Stomach (tissue), 9 donors: ENCODE measurements around the gene COL13A1. TPM values are rescaled to one million over a fixed set of nuclear protein-coding genes. Genes with fewer than 3 reads are reported as not detected.

Source experiments
- DNase-seq, 2 donors: peaks; one replicate each; pipeline versions ENCODE4 v3.0.0 to v3.0.0-alpha.2; 2013 to 2019
- H3K27ac ChIP-seq, 5 donors: fragments of 200-600 bp in 4 of 5; sonication (generic) in 4 of 5; one replicate each; pipeline ENCODE4 v1.5.1; 2013 to 2019; ENCODE audit warnings: mild to moderate bottlenecking in 1 of 5, moderate library complexity in 1 of 5
- H3K27me3 ChIP-seq, 3 donors: fragments of 200-600 bp; sonication (generic); one replicate each; pipeline ENCODE4 v1.5.1; 2017 to 2019; ENCODE audit warnings: mixed run types in 1 of 3
- H3K36me3 ChIP-seq, 4 donors: fragments of 200-600 bp; sonication (generic); 1 replicate in 3 of 4; 2 replicates in 1 of 4; pipeline ENCODE4 v1.5.1; 2016 to 2019
- H3K4me1 ChIP-seq, 4 donors: fragments of 200-600 bp; sonication (generic); one replicate each; pipeline ENCODE4 v1.5.1; 2016 to 2019
- H3K4me3 ChIP-seq, 4 donors: fragments of 200-600 bp; sonication (generic) in 3 of 4; one replicate each; pipeline ENCODE4 v1.5.1; 2016 to 2019; ENCODE audit warnings: mild to moderate bottlenecking in 1 of 4
- H3K9me3 ChIP-seq, 4 donors: fragments of 200-600 bp; sonication (generic); one replicate each; pipeline ENCODE4 v1.5.1; 2016 to 2019
- CTCF ChIP-seq, 7 experiments: fragments of 450-650 bp in 4 of 7; fragments of 200-600 bp in 3 of 7; sonication (generic) in 3 of 7; IDR thresholded peaks; one replicate each; pipeline ENCODE4 v1.5.1; 2016 to 2019; ENCODE audit warnings: antibody characterized with exemption in 7 of 7, control low read depth in 2 of 7, mild to moderate bottlenecking in 1 of 7
- EP300 ChIP-seq: sonication (generic); formaldehyde crosslinking; IDR thresholded peaks from one replicate; pipeline ENCODE4 v1.6.1; 2017; ENCODE audit warnings: antibody characterized with exemption
- POLR2A ChIP-seq, 4 donors: fragments of 450-650 bp; IDR thresholded peaks; one replicate each; pipeline ENCODE4 v1.6.1; 2016; ENCODE audit warnings: antibody characterized with exemption in 4 of 4, control low read depth in 2 of 4, mild to moderate bottlenecking in 1 of 4, moderate library complexity in 1 of 4
- POLR2AphosphoS5 ChIP-seq, 3 donors: sonication (generic); formaldehyde crosslinking; IDR thresholded peaks; one replicate each; pipeline ENCODE4 v1.6.1; 2016; ENCODE audit warnings: antibody characterized with exemption in 3 of 3
- WGBS, 5 donors: extraction: QIAGEN DNeasy Blood & Tissue Kit in 3 of 5; methylation state at CpG; one replicate each; pipeline versions ENCODE4 v1.1.5 to v1.1.7; 2013 to 2018; 5-methylcytosine and 5-hydroxymethylcytosine counted together
- intact Hi-C: fragments of 100-400 bp; cut with DNase I; formaldehyde crosslinking; loops from one replicate; pipeline ENCODE4 v1.15.1; 2023; ENCODE audit warnings: low total_unique reads
- polyA plus RNA-seq, 3 donors: library from polyadenylated mRNA; stranded (reverse); fragments of 200-250 nt; gene quantifications; one replicate each; pipeline ENCODE4 v1.2.3, GENCODE V29; 2013
- total RNA-seq, 5 donors: library from RNA; depleted of rRNA; stranded (reverse); fragments of >200 nt; gene quantifications; one replicate each; pipeline versions ENCODE4 v1.1.0 to v1.2.3, GENCODE V29; 2014 to 2016
- donor health status: healthy with polysubstance abuse.
- donor health status: Bipolar disorder and iron deficiency.
- donor health status: healthy.

COL13A1 gene
- total and polyA plus RNA-seq, 8 donors = 0.58 to 9.9 (median 6.9) TPM

- no peak overlapping the region for H3K27ac ChIP-seq
- no peak for TF ChIP-seq CTCF (IDR thresholded peaks at IDR 0.05)
- no peak for TF ChIP-seq POLR2AphosphoS5 (IDR thresholded peaks at IDR 0.05)
- TF ChIP-seq EP300 = no peak
- TF ChIP-seq POLR2A (IDR thresholded peaks at IDR 0.05) = no peak
- no peak for DNase-seq
- peaks cover 0 to 7% (median 3%) of the 10 kb centered on the region in 4 donors for H3K9me3 ChIP-seq
- no peaks in the 10 kb centered on the region for H3K27me3 ChIP-seq
- intact Hi-C loops = no loop called here
- 51 to 62% (median 58%) methylated on average over 5 of the region's 5 CpGs for WGBS, 5 donors
- H3K36me3 ChIP-seq = peaks cover 0 to 19% (median 0%) of the 10 kb centered on the region in 4 donors
- no peaks in the 10 kb centered on the region for H3K4me1 ChIP-seq
- H3K4me3 ChIP-seq = no peak overlapping the region
These were observed 136.9 kb downstream of the COL13A1 start for GRCh38 chr10:69938541-69938991.

- no peaks in the 10 kb centered on the region for H3K27me3 ChIP-seq
- intact Hi-C loops = no loop called here
- WGBS, 5 donors = 80 to 88% (median 83%) methylated on average over 3 of the region's 3 CpGs
- no peaks in the 10 kb centered on the region for H3K4me1 ChIP-seq
- no peak overlapping the region for H3K27ac ChIP-seq
- no peak overlapping the region for H3K4me3 ChIP-seq
- H3K36me3 ChIP-seq = peaks cover 0 to 19% (median 0%) of the 10 kb centered on the region in 4 donors
- TF ChIP-seq POLR2A (IDR thresholded peaks at IDR 0.05) (no peak), POLR2AphosphoS5 (IDR thresholded peaks at IDR 0.05) (no peak), EP300 (no peak), CTCF (IDR thresholded peaks at IDR 0.05) (no peak)
- peaks cover 0 to 7% (median 3%) of the 10 kb centered on the region in 4 donors for H3K9me3 ChIP-seq
- DNase-seq = no peak
These were observed 137.4 kb downstream of the COL13A1 start for GRCh38 chr10:69939061-69939460.

GRCh38 chr10:69939481-69939880 lies 137.8 kb downstream of the COL13A1 start:
- intact Hi-C loops = no loop called here
- Histone ChIP-seq H3K9me3 (peaks cover 0 to 7% (median 3%) of the 10 kb centered on the region in 4 donors), H3K27ac (no peak overlapping the region), H3K36me3 (peaks cover 0 to 19% (median 0%) of the 10 kb centered on the region in 4 donors), H3K4me1 (no peaks in the 10 kb centered on the region), H3K4me3 (no peak overlapping the region), H3K27me3 (no peaks in the 10 kb centered on the region)
- no peak for DNase-seq
- no peak for TF ChIP-seq POLR2AphosphoS5 (IDR thresholded peaks at IDR 0.05)
- no peak for TF ChIP-seq EP300
- no peak for TF ChIP-seq POLR2A (IDR thresholded peaks at IDR 0.05)
- 76 to 94% (median 82%) methylated on average over 4 of the region's 4 CpGs for WGBS, 5 donors

- TF ChIP-seq EP300 (no peak), POLR2AphosphoS5 (IDR thresholded peaks at IDR 0.05) (no peak), POLR2A (IDR thresholded peaks at IDR 0.05) (no peak), CTCF (IDR thresholded peaks at IDR 0.05) (no peak)
- no peak overlapping the region for H3K27ac ChIP-seq
- H3K36me3 ChIP-seq = peaks cover 0 to 31% (median 0%) of the 10 kb centered on the region in 4 donors
- peaks cover 0 to 7% (median 3%) of the 10 kb centered on the region in 4 donors for H3K9me3 ChIP-seq
- intact Hi-C loops = no loop called here
- H3K4me1 ChIP-seq = no peaks in the 10 kb centered on the region
- no peak for DNase-seq
- H3K27me3 ChIP-seq = no peaks in the 10 kb centered on the region
- WGBS, 5 donors = 92 to 94% (median 93%) methylated on average over 10 to 11 of the region's 11 CpGs
- no peak overlapping the region for H3K4me3 ChIP-seq
These were observed 140.0 kb downstream of the COL13A1 start for GRCh38 chr10:69941730-69942129.

- 90 to 96% (median 94%) methylated on average over 15 to 19 of the region's 19 CpGs for WGBS, 5 donors
- TF ChIP-seq EP300 = no peak
- TF ChIP-seq POLR2AphosphoS5 (IDR thresholded peaks at IDR 0.05) = no peak
- TF ChIP-seq POLR2A (IDR thresholded peaks at IDR 0.05) = no peak
- TF ChIP-seq CTCF (IDR thresholded peaks at IDR 0.05) = no peak
- no peak for DNase-seq
These were observed 141.7 kb downstream of the COL13A1 start for GRCh38 chr10:69943292-69943820.

More at GRCh38 chr10:69943292-69943820, 141.7 kb downstream of the COL13A1 start:
- Histone ChIP-seq H3K27ac (no peak overlapping the region), H3K36me3 (peaks cover 0 to 31% (median 0%) of the 10 kb centered on the region in 4 donors), H3K4me3 (no peak overlapping the region), H3K27me3 (no peaks in the 10 kb centered on the region), H3K4me1 (no peaks in the 10 kb centered on the region), H3K9me3 (peaks cover 0 to 7% (median 3%) of the 10 kb centered on the region in 4 donors)
- intact Hi-C loops = no loop called here
